Measurements from ENCODE around the gene GLIPR2. TPM values are rescaled to one million over a fixed set of nuclear protein-coding genes. Genes with fewer than 3 reads are reported as not detected.
A peak's percentile ranks its signal among the peaks of the same experiment; 100 is the strongest.

Gene GLIPR2
- polyA plus RNA-seq, 3 donors, result 213 to 528 (median 520) TPM

DNA sequence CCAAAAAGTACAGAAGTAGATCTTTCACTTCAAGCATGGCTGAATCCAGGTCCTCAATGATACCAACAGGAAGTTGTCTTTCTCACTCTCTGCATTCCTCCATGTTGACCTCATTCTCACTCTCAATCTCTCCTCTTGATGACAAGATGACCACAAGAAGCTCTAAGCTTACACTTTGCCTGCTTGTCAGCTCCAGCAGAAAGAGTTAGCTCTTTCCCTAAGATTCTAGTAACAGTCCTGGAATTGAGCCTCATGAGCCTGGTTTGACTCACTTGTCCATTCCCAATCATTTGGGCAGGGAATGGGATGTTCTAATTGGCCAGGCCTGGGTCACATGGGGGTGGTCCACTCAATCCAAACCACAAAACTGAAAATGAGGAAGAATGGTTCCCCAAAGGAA lies 50.9 kb downstream of the GLIPR2 start:
- DNase-seq, result no peak

DNA sequence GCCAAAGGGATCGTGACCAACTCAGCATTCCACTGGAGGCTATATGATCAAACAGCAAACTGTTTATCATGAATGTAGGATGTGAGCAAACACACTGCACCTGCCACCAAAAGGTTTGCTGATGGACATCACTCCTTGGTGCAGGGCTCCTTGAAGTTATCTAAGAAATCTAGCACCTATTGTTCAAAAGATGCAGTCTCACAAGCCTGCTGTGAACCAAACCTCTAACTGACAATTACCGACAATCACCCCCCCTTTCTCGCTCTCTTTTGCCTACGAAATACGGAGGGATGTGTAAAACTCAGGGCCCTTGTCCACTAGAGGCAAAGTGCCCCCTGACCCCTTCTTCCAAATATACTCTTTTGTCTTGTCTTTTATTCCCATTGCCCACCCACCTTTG lies 51.7 kb downstream of the GLIPR2 start:
- H3K27me3 ChIP-seq (ENCODE audit: control insufficient read depth in 2 of 2, insufficient read depth in 2 of 2, low read length in 2 of 2), result no peaks in the 10 kb centered on the region
- no peak overlapping the region for H3K4me3 ChIP-seq (replicated peaks in 1 of 3; ENCODE audit: low read depth in 2 of 3, low read length in 3 of 3)
- Mint-ChIP-seq H3K36me3 (no peaks in the 10 kb centered on the region), H3K9me3 (peaks cover 0 to 3% (median 0%) of the 10 kb centered on the region in 7 donors), H3K4me3 (no peak overlapping the region), H3K27me3 (ENCODE audit: low read depth in 3 of 3) (peaks cover 5 to 7% (median 6%) of the 10 kb centered on the region in 3 donors), H3K4me1 (peaks cover 24% of the 10 kb centered on the region), H3K27ac (peak overlapping the region in 2 of 7 donors; percentile 7 to 40)
- DNase-seq, result no peak
- H4K20me1 ChIP-seq (ENCODE audit: insufficient read depth, low read length), result peaks cover 19% of the 10 kb centered on the region
- H3K9me3 ChIP-seq (replicated peaks in 1 of 2; ENCODE audit: control insufficient read depth in 1 of 2, insufficient read depth in 1 of 2, low read length in 2 of 2), result no peaks in the 10 kb centered on the region
- no peak overlapping the region for H3K27ac ChIP-seq (ENCODE audit: low read depth in 1 of 2, low read length in 2 of 2)
- H3K79me2 ChIP-seq (ENCODE audit: insufficient read depth, low read length), result peaks cover 25% of the 10 kb centered on the region
- H3K36me3 ChIP-seq (replicated peaks in 1 of 2; ENCODE audit: control insufficient read depth in 1 of 2, insufficient read depth in 2 of 2, low read length in 2 of 2), result no peaks in the 10 kb centered on the region
- no peak overlapping the region for H3K9ac ChIP-seq (ENCODE audit: insufficient read depth, low read length, poor library complexity, severe bottlenecking)
- WGBS (ENCODE audit: insufficient coverage), result 89% methylated on average over 5 of the region's 5 CpGs
- TF ChIP-seq, protein P1, sequence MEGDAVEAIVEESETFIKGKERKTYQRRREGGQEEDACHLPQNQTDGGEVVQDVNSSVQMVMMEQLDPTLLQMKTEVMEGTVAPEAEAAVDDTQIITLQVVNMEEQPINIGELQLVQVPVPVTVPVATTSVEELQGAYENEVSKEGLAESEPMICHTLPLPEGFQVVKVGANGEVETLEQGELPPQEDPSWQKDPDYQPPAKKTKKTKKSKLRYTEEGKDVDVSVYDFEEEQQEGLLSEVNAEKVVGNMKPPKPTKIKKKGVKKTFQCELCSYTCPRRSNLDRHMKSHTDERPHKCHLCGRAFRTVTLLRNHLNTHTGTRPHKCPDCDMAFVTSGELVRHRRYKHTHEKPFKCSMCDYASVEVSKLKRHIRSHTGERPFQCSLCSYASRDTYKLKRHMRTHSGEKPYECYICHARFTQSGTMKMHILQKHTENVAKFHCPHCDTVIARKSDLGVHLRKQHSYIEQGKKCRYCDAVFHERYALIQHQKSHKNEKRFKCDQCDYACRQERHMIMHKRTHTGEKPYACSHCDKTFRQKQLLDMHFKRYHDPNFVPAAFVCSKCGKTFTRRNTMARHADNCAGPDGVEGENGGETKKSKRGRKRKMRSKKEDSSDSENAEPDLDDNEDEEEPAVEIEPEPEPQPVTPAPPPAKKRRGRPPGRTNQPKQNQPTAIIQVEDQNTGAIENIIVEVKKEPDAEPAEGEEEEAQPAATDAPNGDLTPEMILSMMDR (IDR thresholded peaks at IDR 0.05), result no peak
- intact Hi-C loops (cut with micrococcal nuclease), result no loop called here
- peaks cover 25 to 28% of the 10 kb centered on the region in 2 donors for H3K4me1 ChIP-seq (ENCODE audit: control insufficient read depth in 1 of 2, insufficient read depth in 2 of 2, low read length in 2 of 2)
- H3K4me2 ChIP-seq (replicated peaks; ENCODE audit: extremely low read depth, low read length, poor library complexity, severe bottlenecking), result no peak overlapping the region
- H2AFZ ChIP-seq (ENCODE audit: insufficient read depth, low read depth, low read length, poor library complexity, severe bottlenecking), result no peak overlapping the region

More for the DNA sequence above, 50.9 kb downstream of the GLIPR2 start:
- H3K4me1 ChIP-seq (ENCODE audit: control insufficient read depth in 1 of 2, insufficient read depth in 2 of 2, low read length in 2 of 2), result peaks cover 17 to 20% of the 10 kb centered on the region in 2 donors
- H3K79me2 ChIP-seq (ENCODE audit: insufficient read depth, low read length), result peaks cover 17% of the 10 kb centered on the region
- no peak overlapping the region for H3K27ac ChIP-seq (ENCODE audit: low read depth in 1 of 2, low read length in 2 of 2)
- H3K4me2 ChIP-seq (replicated peaks; ENCODE audit: extremely low read depth, low read length, poor library complexity, severe bottlenecking), result no peak overlapping the region
- TF ChIP-seq, protein P1 (IDR thresholded peaks at IDR 0.05), result no peak
- no peaks in the 10 kb centered on the region for H3K36me3 ChIP-seq (replicated peaks in 1 of 2; ENCODE audit: control insufficient read depth in 1 of 2, insufficient read depth in 2 of 2, low read length in 2 of 2)
- H4K20me1 ChIP-seq (ENCODE audit: insufficient read depth, low read length), result peaks cover 11% of the 10 kb centered on the region
- Mint-ChIP-seq H3K27me3 (ENCODE audit: low read depth in 3 of 3) (peaks cover 5 to 8% (median 6%) of the 10 kb centered on the region in 3 donors), H3K27ac (no peak overlapping the region), H3K4me3 (no peak overlapping the region), H3K4me1 (peaks cover 16% of the 10 kb centered on the region), H3K9me3 (peaks cover 0 to 3% (median 0%) of the 10 kb centered on the region in 7 donors), H3K36me3 (no peaks in the 10 kb centered on the region)
- H3K4me3 ChIP-seq (replicated peaks in 1 of 3; ENCODE audit: low read depth in 2 of 3, low read length in 3 of 3), result no peak overlapping the region
- H3K27me3 ChIP-seq (ENCODE audit: control insufficient read depth in 2 of 2, insufficient read depth in 2 of 2, low read length in 2 of 2), result no peaks in the 10 kb centered on the region
- no peak overlapping the region for H2AFZ ChIP-seq (ENCODE audit: insufficient read depth, low read depth, low read length, poor library complexity, severe bottlenecking)
- no peaks in the 10 kb centered on the region for H3K9me3 ChIP-seq (replicated peaks in 1 of 2; ENCODE audit: control insufficient read depth in 1 of 2, insufficient read depth in 1 of 2, low read length in 2 of 2)
- intact Hi-C loops (cut with micrococcal nuclease), result no loop called here
- no peak overlapping the region for H3K9ac ChIP-seq (ENCODE audit: insufficient read depth, low read length, poor library complexity, severe bottlenecking)
